ENCODE data around the gene ANKLE1. TPM values are rescaled to one million over a fixed set of nuclear protein-coding genes. Genes with fewer than 3 reads are reported as not detected.

The ANKLE1 gene
- total and polyA plus RNA-seq, 2 experiments from 2014 or later = 9.1 to 20.2 TPM

GRCh38 chr19:17243211-17243829 lies 38.4 kb upstream of the ANKLE1 start (continued):
- TF ChIP-seq ZNF462 (CRISPR knock-in tag; IDR thresholded peaks at IDR 0.05) (no peak), EZH2phosphoT487 (IDR thresholded peaks at IDR 0.05; ENCODE audit: unreplicated experiment) (no peak), ZNF331 (CRISPR knock-in tag; IDR thresholded peaks at IDR 0.05; ENCODE audit: low read depth) (no peak), ZNF114 (CRISPR knock-in tag; IDR thresholded peaks at IDR 0.05) (no peak), EZH2 (IDR thresholded peaks at IDR 0.05; ENCODE audit: low read depth, unreplicated experiment) (no peak), CTCF (conservative IDR thresholded peaks at IDR 0.05; ENCODE audit: low read depth in 2 of 2) (no peak)

Measured in GM23338 (cell line).